ENCODE results near the gene FOXL1. TPM values are rescaled to one million over a fixed set of nuclear protein-coding genes. Genes with fewer than 3 reads are reported as not detected.

The FOXL1 gene
- total RNA-seq, 1 donor from 2014 or later: 1.1 TPM

DNA sequence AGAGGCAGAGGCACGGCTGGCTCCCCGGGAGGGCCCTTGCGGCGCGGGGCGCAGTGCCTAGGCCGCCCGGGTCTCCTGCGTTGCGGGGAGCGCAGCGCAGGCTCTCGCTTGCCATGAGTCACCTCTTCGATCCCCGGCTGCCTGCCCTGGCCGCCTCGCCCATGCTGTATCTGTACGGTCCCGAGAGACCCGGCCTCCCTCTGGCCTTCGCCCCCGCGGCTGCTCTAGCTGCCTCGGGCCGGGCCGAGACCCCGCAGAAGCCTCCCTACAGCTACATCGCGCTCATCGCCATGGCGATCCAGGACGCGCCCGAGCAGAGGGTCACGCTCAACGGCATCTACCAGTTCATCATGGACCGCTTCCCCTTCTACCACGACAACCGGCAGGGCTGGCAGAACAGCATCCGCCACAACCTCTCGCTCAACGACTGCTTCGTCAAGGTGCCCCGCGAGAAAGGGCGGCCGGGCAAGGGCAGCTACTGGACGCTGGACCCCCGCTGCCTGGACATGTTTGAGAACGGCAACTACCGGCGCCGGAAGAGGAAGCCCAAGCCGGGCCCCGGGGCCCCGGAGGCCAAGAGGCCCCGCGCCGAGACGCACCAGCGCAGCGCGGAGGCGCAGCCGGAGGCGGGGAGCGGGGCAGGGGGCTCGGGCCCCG is 390 bp downstream of the FOXL1 start:
- Histone ChIP-seq H3K27me3 (ENCODE audit: control insufficient read depth, insufficient read depth, low read length) (peaks cover 2% of the 10 kb centered on the region), H3K36me3 (ENCODE audit: control insufficient read depth, insufficient read depth, low read length) (no peaks in the 10 kb centered on the region), H3K4me3 (ENCODE audit: low read depth, low read length) (peak overlapping the region; percentile 58)
- FAIRE-seq: no peak
- peak; percentile 38 for DNase-seq (ENCODE audit: low read depth)
- TF ChIP-seq CTCF (IDR thresholded peaks at IDR 0.05; ENCODE audit: insufficient read depth, low read length, severe bottlenecking): no peak

DNA sequence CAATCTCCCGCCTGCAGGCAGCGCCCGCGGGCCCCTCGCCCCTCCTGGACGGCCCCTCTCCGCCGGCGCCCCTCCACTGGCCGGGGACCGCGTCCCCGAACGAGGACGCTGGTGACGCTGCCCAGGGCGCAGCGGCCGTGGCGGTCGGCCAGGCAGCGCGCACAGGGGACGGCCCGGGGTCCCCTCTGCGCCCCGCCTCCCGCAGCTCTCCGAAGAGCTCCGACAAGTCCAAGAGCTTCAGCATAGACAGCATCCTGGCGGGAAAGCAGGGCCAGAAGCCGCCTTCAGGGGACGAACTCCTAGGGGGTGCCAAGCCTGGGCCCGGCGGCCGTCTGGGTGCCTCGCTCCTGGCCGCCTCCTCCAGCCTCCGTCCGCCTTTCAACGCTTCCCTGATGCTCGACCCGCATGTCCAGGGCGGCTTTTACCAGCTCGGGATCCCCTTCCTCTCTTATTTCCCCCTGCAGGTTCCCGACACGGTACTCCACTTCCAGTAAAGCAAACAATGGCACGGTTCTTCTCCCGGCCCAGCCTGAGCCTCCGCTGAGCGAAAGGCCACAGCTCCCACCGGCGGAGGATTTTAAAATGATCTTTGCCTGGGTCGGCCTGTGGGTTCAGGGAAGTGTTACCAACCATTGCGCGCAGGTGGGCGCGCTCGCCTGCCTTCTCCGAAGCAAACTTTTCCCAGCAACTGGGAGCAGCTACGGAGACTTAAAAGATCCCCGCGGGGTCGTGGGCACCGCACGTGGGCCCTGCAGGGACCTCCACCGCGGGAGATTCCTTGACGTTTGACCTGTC is 1.1 kb downstream of the FOXL1 start:
- DNase-seq (ENCODE audit: low read depth): no peak
- no peak for TF ChIP-seq CTCF (IDR thresholded peaks at IDR 0.05; ENCODE audit: insufficient read depth, low read length, severe bottlenecking)
- H3K27me3 ChIP-seq (ENCODE audit: control insufficient read depth, insufficient read depth, low read length): no peaks in the 10 kb centered on the region
- FAIRE-seq: no peak
- H3K36me3 ChIP-seq (ENCODE audit: control insufficient read depth, insufficient read depth, low read length): no peaks in the 10 kb centered on the region
- H3K4me3 ChIP-seq (ENCODE audit: low read depth, low read length): peak overlapping the region; percentile 58

GRCh38 chr16:86580063-86580790 is 1.9 kb downstream of the FOXL1 start:
- FAIRE-seq (no peak), DNase-seq (ENCODE audit: low read depth) (no peak)
- TF ChIP-seq CTCF (IDR thresholded peaks at IDR 0.05; ENCODE audit: insufficient read depth, low read length, severe bottlenecking): no peak
- Histone ChIP-seq H3K4me3 (ENCODE audit: low read depth, low read length) (peak overlapping the region; percentile 58), H3K27me3 (ENCODE audit: control insufficient read depth, insufficient read depth, low read length) (no peaks in the 10 kb centered on the region), H3K36me3 (ENCODE audit: control insufficient read depth, insufficient read depth, low read length) (no peaks in the 10 kb centered on the region)

DNA sequence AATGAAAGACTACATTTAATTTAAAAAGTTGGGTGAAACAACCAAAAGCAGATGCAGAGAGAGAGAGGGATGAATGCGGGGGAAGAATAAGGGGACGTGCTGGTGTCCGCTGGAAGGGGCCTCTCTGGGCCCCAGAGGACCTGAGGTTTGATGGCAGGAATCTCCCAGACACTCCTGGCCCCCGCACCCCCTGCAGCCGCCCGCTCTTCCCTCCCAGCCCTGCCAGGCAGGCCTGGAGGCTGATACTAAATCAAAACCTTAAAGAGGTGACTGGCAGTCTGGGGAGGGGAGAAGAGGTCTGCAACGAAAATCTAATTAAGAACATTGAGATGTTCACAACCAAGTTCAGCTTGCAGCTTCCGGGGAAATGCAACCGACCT is 2.4 kb downstream of the FOXL1 start:
- Histone ChIP-seq H3K36me3 (ENCODE audit: control insufficient read depth, insufficient read depth, low read length) (no peaks in the 10 kb centered on the region), H3K4me3 (ENCODE audit: low read depth, low read length) (no peak overlapping the region), H3K27me3 (ENCODE audit: control insufficient read depth, insufficient read depth, low read length) (no peaks in the 10 kb centered on the region)
- TF ChIP-seq CTCF (IDR thresholded peaks at IDR 0.05; ENCODE audit: insufficient read depth, low read length, severe bottlenecking): no peak
- DNase-seq (ENCODE audit: low read depth): no peak
- FAIRE-seq: no peak

DNA sequence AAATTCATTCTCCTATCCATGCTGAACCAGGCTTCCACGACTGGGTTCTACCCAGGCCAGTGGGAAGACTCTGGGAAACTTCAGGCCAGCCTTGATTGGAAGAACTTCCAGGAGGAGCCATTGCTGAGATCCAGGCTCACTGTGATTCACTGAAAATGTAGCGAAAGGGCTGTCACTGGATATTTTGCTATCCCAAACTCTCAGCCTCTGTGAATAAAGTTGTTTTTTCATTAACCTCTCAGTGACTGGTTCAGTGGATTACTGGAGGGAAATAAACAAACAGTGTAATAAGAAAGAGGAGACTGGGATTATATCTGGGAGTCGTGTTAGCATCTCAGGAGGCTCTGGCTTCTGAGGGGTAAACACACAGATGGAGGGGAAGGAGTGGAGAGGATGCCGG is 3.1 kb downstream of the FOXL1 start:
- FAIRE-seq (no peak), DNase-seq (ENCODE audit: low read depth) (no peak)
- no peak overlapping the region for H3K4me3 ChIP-seq (ENCODE audit: low read depth, low read length)
- no peak for TF ChIP-seq CTCF (IDR thresholded peaks at IDR 0.05; ENCODE audit: insufficient read depth, low read length, severe bottlenecking)
- H3K36me3 ChIP-seq (ENCODE audit: control insufficient read depth, insufficient read depth, low read length): no peaks in the 10 kb centered on the region
- no peaks in the 10 kb centered on the region for H3K27me3 ChIP-seq (ENCODE audit: control insufficient read depth, insufficient read depth, low read length)
